T-helper 17 cell (primary cell): ENCODE measurements around the gene C1orf56. TPM values are rescaled to one million over a fixed set of nuclear protein-coding genes. Genes with fewer than 3 reads are reported as not detected.

Source experiments
- ATAC-seq: fragments of 150-1000 bp; cut with Tn5 transposase; 2 replicates; pipeline ENCODE4 v1.10.0; 2021; ENCODE audit warnings: mild to moderate bottlenecking, moderate library complexity
- DNase-seq, 3 donors: peaks; one replicate each; pipeline versions ENCODE4 v3.0.0 to v3.0.0-alpha.2; 2020 to 2021
- H3K9me3 ChIP-seq: one replicate; pipeline ENCODE4 v1.7.0; 2013; ENCODE audit warnings: low read length, mild to moderate bottlenecking; ENCODE audit not compliant: control insufficient read depth, poor library complexity, severe bottlenecking
- H3K27ac Mint-ChIP-seq: one replicate; pipeline ENCODE4 v1.8.0; 2022; ENCODE audit warnings: mild to moderate bottlenecking, moderate library complexity, mixed read lengths
- H3K27me3 Mint-ChIP-seq: one replicate; pipeline ENCODE4 v1.8.0; 2022; ENCODE audit warnings: mixed read lengths
- H3K36me3 Mint-ChIP-seq: one replicate; pipeline ENCODE4 v1.8.0; 2022; ENCODE audit warnings: low read depth, mixed read lengths
- H3K4me1 Mint-ChIP-seq: one replicate; pipeline ENCODE4 v1.8.0; 2022; ENCODE audit warnings: mild to moderate bottlenecking, mixed read lengths
- H3K4me3 Mint-ChIP-seq: one replicate; pipeline ENCODE4 v1.8.0; 2022; ENCODE audit warnings: mild to moderate bottlenecking, moderate library complexity, mixed read lengths
- total RNA-seq, 4 donors: library from RNA in 2 of 4; stranded (reverse) in 2 of 4; gene quantifications; one replicate each; pipeline ENCODE4 v1.2.3 and lab custom pipeline; 2022 to 2026

Gene C1orf56
- total RNA-seq, 2 donors from 2014 or later: 0.47 to 0.52 TPM

DNA sequence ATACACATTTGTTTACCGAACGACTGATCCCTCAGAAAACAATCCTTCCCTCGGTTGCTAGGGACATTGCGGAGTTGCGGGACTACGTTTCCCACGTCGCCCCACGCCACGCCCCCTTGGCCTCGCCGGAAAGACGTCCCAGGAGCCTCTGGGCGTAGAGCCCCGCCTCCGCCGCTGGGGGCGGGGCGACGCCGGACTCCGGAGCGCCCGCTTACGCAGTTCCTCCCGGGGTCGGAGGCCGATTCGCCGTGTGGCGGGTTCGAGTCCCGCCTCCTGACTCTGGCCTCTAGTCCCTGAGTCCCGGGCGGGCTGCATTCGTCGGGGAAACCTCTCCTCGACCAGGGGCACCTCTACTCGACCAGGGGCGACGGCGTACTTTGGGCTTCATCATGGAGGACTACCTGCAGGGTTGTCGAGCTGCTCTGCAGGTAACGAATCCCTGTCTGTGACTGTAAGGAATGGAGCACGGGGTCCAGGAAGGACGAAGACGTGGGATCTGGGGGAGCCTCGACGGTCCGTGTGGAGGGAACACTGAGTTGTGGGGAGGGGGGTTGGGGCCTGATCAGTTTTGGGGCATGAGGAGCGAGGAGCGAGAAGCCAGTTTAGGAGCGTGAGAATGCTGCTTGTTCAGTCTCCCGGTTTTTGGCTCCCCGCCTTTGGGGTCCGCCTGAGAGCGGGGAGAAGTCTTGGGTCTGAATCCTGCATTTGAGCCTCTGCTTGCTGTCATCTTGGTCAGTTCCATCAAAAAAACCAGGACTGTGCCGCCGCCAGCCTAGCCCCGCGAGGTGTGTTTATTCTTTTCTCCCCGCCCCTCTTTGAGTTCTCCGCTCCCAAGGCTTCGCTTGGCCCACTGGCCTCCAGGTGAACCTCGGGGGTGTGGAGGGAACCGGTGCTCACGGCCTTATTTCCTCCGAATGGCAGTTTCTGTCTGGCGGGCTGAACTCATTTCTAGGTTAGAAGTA is 39.0 kb upstream of the C1orf56 start, which contains the start of gene PRUNE1:
Gene PRUNE1, plus strand, starts transcription at position 206 of the 962 bp plus-strand sequence. Its CDS starts 184 bp downstream, at position 390.
- Mint-ChIP-seq H3K4me1 (peaks cover 53% of the 10 kb centered on the region), H3K4me3 (peak within 1 kb of the TSS; percentile 98), H3K27me3 (no peaks in the 10 kb centered on the region), H3K27ac (peak within 1 kb of the TSS; percentile 99), H3K36me3 (no peaks in the 10 kb centered on the region)
- H3K9me3 ChIP-seq: no peaks in the 10 kb centered on the region
- ATAC-seq: peak; percentile 88
- DNase-seq: peak; percentile 95 to 98 (median 97)

DNA sequence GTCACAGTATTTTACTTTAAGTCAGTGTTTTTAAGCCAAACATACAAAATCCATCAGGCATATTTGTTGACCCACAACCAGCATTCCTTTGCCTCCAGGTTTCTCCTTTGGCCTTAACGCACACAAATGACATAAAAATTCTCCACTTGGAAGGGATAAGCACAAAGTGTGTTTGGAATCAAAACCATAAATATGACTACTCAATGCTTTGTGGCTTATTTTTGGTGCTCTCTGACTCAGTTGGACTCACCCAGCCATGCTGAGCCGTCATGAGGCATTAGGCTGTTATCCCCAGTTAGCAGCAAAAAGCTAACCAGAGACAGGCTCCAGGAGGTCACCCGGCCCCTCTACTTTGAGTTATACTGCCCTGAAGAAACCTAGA is 38.4 kb upstream of the C1orf56 start:
- H3K4me3 Mint-ChIP-seq: peak overlapping the region; percentile 98
- H3K36me3 Mint-ChIP-seq: no peaks in the 10 kb centered on the region
- no peaks in the 10 kb centered on the region for H3K27me3 Mint-ChIP-seq
- peak overlapping the region; percentile 99 for H3K27ac Mint-ChIP-seq
- ATAC-seq (no peak), DNase-seq (no peak)
- H3K4me1 Mint-ChIP-seq: peaks cover 51% of the 10 kb centered on the region
- H3K9me3 ChIP-seq: no peaks in the 10 kb centered on the region

DNA sequence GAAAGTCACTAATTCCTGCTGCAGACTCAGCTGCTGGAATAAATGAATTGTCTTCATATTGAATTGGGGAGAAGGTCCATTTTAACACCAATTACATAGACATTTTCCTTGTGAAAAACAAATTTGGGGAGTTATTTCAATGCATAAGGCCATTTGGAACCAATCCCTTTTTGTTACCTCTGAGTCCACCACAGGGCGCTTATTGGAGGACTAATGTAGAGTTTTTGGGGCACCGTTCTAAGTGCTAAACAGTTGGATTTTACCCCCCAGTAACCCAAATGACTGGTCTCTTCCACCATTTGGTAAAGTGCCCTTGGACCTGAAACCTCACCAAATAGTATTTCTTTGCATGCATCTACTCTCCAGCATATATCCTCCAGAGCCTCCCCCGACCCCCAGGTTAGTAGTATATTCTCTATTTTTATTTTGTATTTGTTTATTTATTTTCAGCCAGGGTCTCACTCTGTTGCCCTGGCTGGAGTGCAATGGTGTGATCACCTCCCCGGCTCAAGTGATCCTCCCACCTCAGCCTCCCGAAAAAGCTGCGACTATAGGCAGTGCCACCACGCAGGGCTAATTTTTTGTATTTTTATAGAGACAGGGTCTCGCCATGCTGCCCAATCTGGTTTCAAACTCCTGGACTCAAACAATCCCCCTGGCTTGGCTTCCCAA is 37.7 kb upstream of the C1orf56 start:
- Mint-ChIP-seq H3K4me1 (peaks cover 48% of the 10 kb centered on the region), H3K4me3 (peak overlapping the region; percentile 98), H3K36me3 (no peaks in the 10 kb centered on the region), H3K27me3 (no peaks in the 10 kb centered on the region), H3K27ac (peak overlapping the region; percentile 99)
- no peak for DNase-seq
- H3K9me3 ChIP-seq: no peaks in the 10 kb centered on the region
- no peak for ATAC-seq

GRCh38 chr1:151010346-151010726 is 37.2 kb upstream of the C1orf56 start:
- DNase-seq (no peak), ATAC-seq (no peak)
- H3K27me3 Mint-ChIP-seq: no peaks in the 10 kb centered on the region
- H3K27ac Mint-ChIP-seq: peak overlapping the region; percentile 99
- no peaks in the 10 kb centered on the region for H3K36me3 Mint-ChIP-seq
- H3K4me1 Mint-ChIP-seq: peaks cover 48% of the 10 kb centered on the region
- H3K4me3 Mint-ChIP-seq: no peak overlapping the region
- no peaks in the 10 kb centered on the region for H3K9me3 ChIP-seq

DNA sequence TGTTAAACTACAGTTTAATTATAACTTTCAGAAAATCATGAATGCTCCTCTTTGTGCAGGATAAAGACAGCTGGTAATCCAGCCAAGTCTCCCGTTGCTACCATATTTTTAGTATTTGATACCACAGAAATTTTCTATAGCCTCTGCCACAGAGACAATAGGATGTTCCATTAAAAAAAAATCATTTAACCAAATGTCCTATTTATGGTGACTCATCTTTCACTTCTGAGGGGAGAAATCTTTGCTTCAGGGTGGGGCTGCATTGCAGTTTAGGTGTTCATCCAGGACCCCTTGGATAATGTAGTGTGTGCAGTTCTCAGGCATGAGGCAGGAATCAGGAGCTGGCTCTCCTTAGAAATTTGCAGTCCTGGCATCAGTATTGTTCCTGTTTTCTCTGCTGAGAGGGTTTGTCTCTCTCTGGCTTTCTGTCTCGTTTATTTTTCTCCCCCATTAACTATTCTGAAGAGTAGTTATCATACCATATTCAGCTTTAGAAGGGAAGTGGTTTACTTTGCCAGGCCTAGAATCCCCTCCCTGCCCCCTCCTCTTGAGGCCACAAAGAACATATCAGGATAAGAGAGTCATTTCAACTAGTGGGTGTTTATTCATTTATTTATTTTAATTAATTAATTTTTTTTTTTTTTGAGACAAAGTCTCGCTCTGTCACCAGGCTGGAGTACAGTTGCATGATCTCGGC is 36.2 kb upstream of the C1orf56 start:
- no peak overlapping the region for H3K27ac Mint-ChIP-seq
- no peak for ATAC-seq
- no peaks in the 10 kb centered on the region for H3K27me3 Mint-ChIP-seq
- H3K36me3 Mint-ChIP-seq: no peaks in the 10 kb centered on the region
- no peak for DNase-seq
- no peak overlapping the region for H3K4me3 Mint-ChIP-seq
- peaks cover 39% of the 10 kb centered on the region for H3K4me1 Mint-ChIP-seq
- no peaks in the 10 kb centered on the region for H3K9me3 ChIP-seq

DNA sequence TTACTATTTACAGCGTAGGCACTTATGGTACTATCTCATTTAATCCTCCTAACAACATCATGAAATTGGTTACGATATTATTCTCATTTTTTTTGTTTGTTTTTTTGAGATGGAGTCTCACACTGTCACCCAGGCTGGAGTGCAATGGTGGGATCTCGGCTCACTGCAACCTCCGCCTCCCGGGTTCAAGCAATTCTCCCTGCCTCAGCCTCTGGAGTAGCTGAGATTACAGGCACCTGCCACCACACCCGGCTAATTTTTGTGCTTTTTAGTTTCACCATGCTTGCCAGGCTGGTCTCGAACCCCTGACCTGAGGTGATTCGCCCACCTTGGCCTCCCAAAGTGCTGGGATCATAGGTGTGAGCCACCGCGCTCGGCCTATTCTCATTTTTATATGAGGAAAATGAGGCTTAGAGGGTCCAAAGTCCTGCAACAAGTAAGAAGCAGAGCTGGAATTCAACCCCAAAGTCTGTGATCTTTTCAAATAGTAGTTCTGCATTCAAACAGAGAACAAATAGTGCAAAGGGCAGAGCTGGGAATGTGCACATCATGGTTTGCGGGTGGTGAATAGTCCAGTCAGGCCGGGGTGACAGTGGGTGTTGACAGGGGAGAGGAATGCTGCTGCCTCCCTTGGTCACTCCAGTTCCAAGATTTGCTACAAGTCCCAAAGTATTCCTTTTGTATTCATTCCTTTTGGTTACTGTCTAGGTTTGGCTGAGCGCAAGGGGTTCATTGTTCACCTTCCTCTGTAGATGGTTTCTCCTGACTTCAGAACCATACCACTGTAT is 34.7 kb upstream of the C1orf56 start:
- Mint-ChIP-seq H3K4me1 (peaks cover 25% of the 10 kb centered on the region), H3K27me3 (no peaks in the 10 kb centered on the region), H3K4me3 (no peak overlapping the region), H3K36me3 (no peaks in the 10 kb centered on the region), H3K27ac (peak overlapping the region; percentile 51)
- H3K9me3 ChIP-seq: no peaks in the 10 kb centered on the region
- DNase-seq (no peak), ATAC-seq (no peak)

- H3K4me3 Mint-ChIP-seq: no peak overlapping the region
- no peak overlapping the region for H3K27ac Mint-ChIP-seq
Measured at GRCh38 chr1:151013518-151013917, 34.0 kb upstream of the C1orf56 start.

DNA sequence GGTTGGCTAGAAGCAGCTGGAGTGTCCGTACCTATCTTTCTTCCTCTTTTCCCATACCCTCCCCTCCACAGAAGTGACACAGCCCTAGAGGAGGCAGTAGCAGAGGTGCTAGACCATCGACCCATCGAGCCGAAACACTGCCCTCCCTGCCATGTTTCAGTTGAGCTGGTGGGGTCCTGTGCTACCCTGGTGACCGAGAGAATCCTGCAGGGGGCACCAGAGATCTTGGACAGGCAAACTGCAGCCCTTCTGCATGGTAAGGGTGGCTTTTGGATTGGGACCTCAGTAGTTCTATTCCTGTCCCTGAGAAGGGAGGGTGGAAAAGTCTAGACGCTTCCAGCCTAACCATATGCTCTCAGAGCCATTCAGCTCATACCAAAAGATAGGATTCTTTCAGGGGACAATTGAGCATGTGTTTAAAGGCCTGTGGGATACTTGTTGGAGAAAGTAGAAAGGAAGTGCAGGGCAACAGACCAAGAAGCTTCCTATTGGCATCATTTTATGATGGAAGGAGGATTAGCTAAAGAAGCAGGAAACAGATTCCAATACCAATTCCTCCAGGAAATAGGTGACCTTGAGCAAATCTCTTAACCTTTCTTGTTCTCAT is 22.9 kb upstream of the C1orf56 start:
- peak; percentile 99 for ATAC-seq
- H3K9me3 ChIP-seq: no peaks in the 10 kb centered on the region
- H3K27ac Mint-ChIP-seq: no peak overlapping the region
- H3K27me3 Mint-ChIP-seq: no peaks in the 10 kb centered on the region
- DNase-seq: peak; percentile 67 to 84 (median 70)
- peaks cover 2% of the 10 kb centered on the region for H3K36me3 Mint-ChIP-seq
- peak overlapping the region; percentile 52 for H3K4me3 Mint-ChIP-seq
- peaks cover 10% of the 10 kb centered on the region for H3K4me1 Mint-ChIP-seq

More at GRCh38 chr1:151013518-151013917, 34.0 kb upstream of the C1orf56 start:
- peaks cover 21% of the 10 kb centered on the region for H3K4me1 Mint-ChIP-seq
- no peaks in the 10 kb centered on the region for H3K9me3 ChIP-seq
- ATAC-seq (no peak), DNase-seq (no peak)
- H3K36me3 Mint-ChIP-seq: no peaks in the 10 kb centered on the region
- no peaks in the 10 kb centered on the region for H3K27me3 Mint-ChIP-seq

DNA sequence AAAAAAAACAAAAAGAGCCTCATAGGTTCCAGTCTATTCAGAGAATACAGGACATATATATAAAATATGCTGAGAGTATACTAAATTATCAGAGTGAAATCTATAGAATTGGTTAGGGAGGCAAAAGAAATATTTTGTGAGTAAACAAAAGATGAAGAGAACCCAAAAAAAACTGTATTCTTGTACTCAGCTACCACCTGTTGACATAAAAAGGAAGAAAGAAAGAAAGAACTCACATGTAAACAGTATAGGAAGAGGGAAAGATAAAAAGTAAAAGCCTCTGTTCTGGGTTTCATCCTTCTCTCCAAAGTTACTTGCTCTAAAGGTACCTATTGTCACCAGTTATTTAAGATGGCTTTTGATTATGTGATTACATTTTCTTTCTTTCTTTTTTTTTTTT is 21.1 kb upstream of the C1orf56 start:
- H3K27ac Mint-ChIP-seq: no peak overlapping the region
- ATAC-seq (no peak), DNase-seq (no peak)
- H3K4me1 Mint-ChIP-seq: peaks cover 13% of the 10 kb centered on the region
- H3K27me3 Mint-ChIP-seq: no peaks in the 10 kb centered on the region
- H3K36me3 Mint-ChIP-seq: peaks cover 6% of the 10 kb centered on the region
- no peak overlapping the region for H3K4me3 Mint-ChIP-seq
- no peaks in the 10 kb centered on the region for H3K9me3 ChIP-seq

- no peak overlapping the region for H3K4me3 Mint-ChIP-seq
- DNase-seq (no peak), ATAC-seq (no peak)
- peaks cover 7% of the 10 kb centered on the region for H3K36me3 Mint-ChIP-seq
- H3K4me1 Mint-ChIP-seq: peaks cover 19% of the 10 kb centered on the region
- H3K27ac Mint-ChIP-seq: no peak overlapping the region
- H3K9me3 ChIP-seq: no peaks in the 10 kb centered on the region
- H3K27me3 Mint-ChIP-seq: no peaks in the 10 kb centered on the region
Measured at GRCh38 chr1:151032164-151032563, 15.4 kb upstream of the C1orf56 start.

DNA sequence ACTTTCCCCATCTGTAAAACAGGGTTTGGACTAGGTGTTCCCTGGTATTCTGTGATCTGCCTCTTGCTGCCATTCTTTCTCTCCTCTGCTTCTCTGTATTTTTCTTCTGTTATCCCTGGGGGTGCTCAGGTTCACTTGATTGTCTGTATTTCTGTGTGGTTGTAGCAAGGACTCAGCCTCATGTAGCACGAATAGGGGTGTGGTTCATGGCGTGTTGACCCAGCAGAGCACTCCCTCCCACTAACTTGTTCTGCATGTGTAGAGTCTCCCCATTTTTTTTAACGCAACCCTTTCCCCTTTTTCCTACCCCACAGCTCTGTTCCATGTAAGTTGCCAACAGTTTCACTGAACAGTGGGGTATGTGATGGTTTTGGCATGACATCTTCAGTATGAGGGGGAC is 12.4 kb upstream of the C1orf56 start:
- H3K9me3 ChIP-seq: no peaks in the 10 kb centered on the region
- no peaks in the 10 kb centered on the region for H3K27me3 Mint-ChIP-seq
- peaks cover 7% of the 10 kb centered on the region for H3K36me3 Mint-ChIP-seq
- peak overlapping the region; percentile 16 for H3K27ac Mint-ChIP-seq
- H3K4me3 Mint-ChIP-seq: no peak overlapping the region
- DNase-seq (no peak), ATAC-seq (no peak)
- H3K4me1 Mint-ChIP-seq: peaks cover 25% of the 10 kb centered on the region

- peak within 1 kb of the TSS; percentile 16 for H3K27ac Mint-ChIP-seq
- ATAC-seq: no peak
Measured at GRCh38 chr1:151036356-151036755, 11.2 kb upstream of the C1orf56 start, which contains the start of gene BNIPL. Gene BNIPL (plus strand): TSS chr1:151036586. CDS start chr1:151036726, 140 bp downstream.

More at GRCh38 chr1:151036356-151036755, 11.2 kb upstream of the C1orf56 start, which contains the start of gene BNIPL:
- peaks cover 4% of the 10 kb centered on the region for H3K36me3 Mint-ChIP-seq
- peaks cover 25% of the 10 kb centered on the region for H3K4me1 Mint-ChIP-seq
- no peaks in the 10 kb centered on the region for H3K9me3 ChIP-seq
- no peaks in the 10 kb centered on the region for H3K27me3 Mint-ChIP-seq
- no peak within 1 kb of the TSS for H3K4me3 Mint-ChIP-seq
- DNase-seq: no peak
